K562 (cell line): Measurements from ENCODE around the gene TSPAN3. TPM values are rescaled to one million over a fixed set of nuclear protein-coding genes. Genes with fewer than 3 reads are reported as not detected.

Experiments used
- ATAC-seq: fragments of 200-7000 bp; cut with Tn5 transposase; 3 replicates; pipeline ENCODE4 v1.9.1; 2020; ENCODE audit warnings: moderate library complexity
- BruUV-seq: library from RNA; stranded (reverse); fragments of 400-500 nt; replicated peaks from 2 replicates; lab custom pipeline; 2021; lab: Mats Ljungman, UMichigan
- CTCF ChIA-PET: fragments of 300-600 bp; formaldehyde crosslinking; extraction: SDS; loops from one replicate; lab custom pipeline; 2021; ENCODE audit warnings: low intra/inter-chr PET ratio; lab: Yijun Ruan, JAX
- POLR2A ChIA-PET: fragments of 300-600, 350-650 bp; sonication (Branson Sonifier 250); formaldehyde crosslinking; extraction: SDS; loops from one replicate; lab custom pipeline; 2021; ENCODE audit warnings: antibody characterized with exemption, inconsistent platforms; lab: Yijun Ruan, JAX
- DNase-seq, 4 experiments: peaks; one replicate each; pipeline versions ENCODE4 v3.0.0 to v3.0.0-alpha.2; 2011 to 2018; ENCODE audit warnings: low spot score in 3 of 4, mixed read lengths in 3 of 4; ENCODE audit errors: extremely low read depth in 1 of 4
- FAIRE-seq: peaks from 2 replicates; lab custom pipeline; 2011; peaks lifted over from hg19 to GRCh38; lab: Jason Lieb, UNC
- H2AFZ ChIP-seq: 2 replicates; pipeline ENCODE4 v1.6.0; 2011; ENCODE audit warnings: low read depth, low read length, control low read depth, inconsistent platforms
- H3K27ac ChIP-seq: fragments of 200-600 bp; 3 replicates; pipeline ENCODE4 v1.8.0; 2011; ENCODE audit warnings: low read depth, mild to moderate bottlenecking, control low read depth, inconsistent platforms, low read length, moderate library complexity, mixed read lengths; ENCODE audit errors: extremely low read depth
- H3K27me3 ChIP-seq, 2 experiments: fragments of 300-600 bp in 1 of 2; 2 replicates in 1 of 2; 3 replicates in 1 of 2; pipeline versions ENCODE4 v1.6.0 to v1.8.0; 2011; ENCODE audit warnings: inconsistent platforms in 2 of 2, low read length in 2 of 2, mild to moderate bottlenecking in 1 of 2, mixed read lengths in 1 of 2, moderate library complexity in 1 of 2; ENCODE audit not compliant: control insufficient read depth in 2 of 2, insufficient read depth in 2 of 2
- H3K36me3 ChIP-seq: fragments of 300-600 bp; 3 replicates; pipeline ENCODE4 v1.8.0; 2011; ENCODE audit warnings: mild to moderate bottlenecking, low read length, inconsistent platforms; ENCODE audit not compliant: control insufficient read depth, insufficient read depth
- H3K4me1 ChIP-seq, 2 experiments: fragments of 200-600 bp in 1 of 2; replicated peaks in 1 of 2; 2 replicates in 1 of 2; 3 replicates in 1 of 2; pipeline versions ENCODE4 v1.5.1 to v1.8.0; 2011; ENCODE audit warnings: inconsistent platforms in 2 of 2, low read length in 2 of 2, mild to moderate bottlenecking in 1 of 2, mixed read lengths in 1 of 2, moderate library complexity in 1 of 2; ENCODE audit not compliant: control insufficient read depth in 2 of 2, insufficient read depth in 2 of 2
- H3K4me2 ChIP-seq: 2 replicates; pipeline ENCODE4 v1.6.1; 2011; ENCODE audit warnings: low read length, control low read depth, inconsistent platforms, mixed read lengths; ENCODE audit not compliant: insufficient read depth
- H3K4me3 ChIP-seq: fragments of 200-600 bp; sonication (generic), shearing (Covaris generic); 2 replicates; pipeline ENCODE4 v1.5.1; 2016; ENCODE audit warnings: control low read depth, inconsistent platforms
- H3K79me2 ChIP-seq: fragments of 200-600 bp; 3 replicates; pipeline ENCODE4 v1.8.0; 2011; ENCODE audit warnings: low read length, inconsistent platforms; ENCODE audit not compliant: control insufficient read depth, insufficient read depth
- H3K9ac ChIP-seq, 2 experiments: 2 replicates each; pipeline versions ENCODE4 v1.6.0 to v1.6.1; 2011; ENCODE audit warnings: low read depth in 2 of 2, low read length in 2 of 2, control low read depth in 1 of 2, inconsistent platforms in 1 of 2, mild to moderate bottlenecking in 1 of 2, mixed read lengths in 1 of 2; ENCODE audit not compliant: insufficient read depth in 1 of 2
- H3K9me1 ChIP-seq: one replicate; pipeline ENCODE4 v1.6.0; 2011; ENCODE audit warnings: inconsistent platforms, mild to moderate bottlenecking, low read length, moderate library complexity; ENCODE audit not compliant: control insufficient read depth, insufficient read depth
- H3K9me3 ChIP-seq: replicated peaks from 2 replicates; pipeline ENCODE4 v1.5.1; 2011; ENCODE audit warnings: low read depth, low read length, inconsistent platforms; ENCODE audit not compliant: control insufficient read depth, insufficient read depth
- H4K20me1 ChIP-seq: replicated peaks from 2 replicates; pipeline ENCODE4 v1.6.1; 2011; ENCODE audit warnings: low read length, inconsistent platforms, mixed read lengths; ENCODE audit not compliant: control insufficient read depth, insufficient read depth
- ARID1B ChIP-seq: fragments of 450-650 bp; IDR thresholded peaks from 2 replicates; pipeline ENCODE4 v1.6.1; 2016; ENCODE audit warnings: antibody characterized with exemption, mild to moderate bottlenecking, inconsistent platforms
- BRF1 ChIP-seq: IDR thresholded peaks from 3 replicates; pipeline ENCODE4 v1.6.1; 2011; ENCODE audit warnings: borderline replicate concordance, mild to moderate bottlenecking; ENCODE audit not compliant: insufficient read length; ENCODE audit errors: extremely low read depth
- CREM ChIP-seq: IDR thresholded peaks from 2 replicates; pipeline ENCODE4 v1.6.1; 2014; ENCODE audit warnings: antibody characterized with exemption, low read depth
- LARP7 ChIP-seq: fragments of 450-650 bp; IDR thresholded peaks from 2 replicates; pipeline ENCODE4 v1.6.1; 2016
- NFE2 ChIP-seq: IDR thresholded peaks from 2 replicates; pipeline ENCODE4 v1.6.1; 2014; ENCODE audit warnings: antibody characterized with exemption, low read depth
- NUFIP1 ChIP-seq: fragments of 450-650 bp; IDR thresholded peaks from 2 replicates; pipeline ENCODE4 v1.6.1; 2018; ENCODE audit not compliant: partially characterized antibody
- POLR2A ChIP-seq: fragments of 450-650 bp; conservative IDR thresholded peaks from 2 replicates; pipeline ENCODE4 v1.6.1; 2016
- PRPF4 ChIP-seq: fragments of 200-400 bp; formaldehyde crosslinking; IDR thresholded peaks from one replicate; pipeline ENCODE4 v1.6.1; 2017; ENCODE audit warnings: low read length, low read depth, mild to moderate bottlenecking; ENCODE audit not compliant: insufficient read depth, poor library complexity, severe bottlenecking
- SAFB ChIP-seq: fragments of 200-400 bp; formaldehyde crosslinking; IDR thresholded peaks from 2 replicates; pipeline ENCODE4 v1.6.1; 2017; ENCODE audit warnings: low read depth, low read length, borderline replicate concordance
- SFPQ ChIP-seq: fragments of 200-400 bp; formaldehyde crosslinking; IDR thresholded peaks from 2 replicates; pipeline ENCODE4 v1.6.1; 2017; ENCODE audit warnings: mild to moderate bottlenecking, low read depth, low read length, moderate library complexity
- SREBF1 ChIP-seq: fragments of 150-350 bp; IDR thresholded peaks from 2 replicates; pipeline ENCODE4 v1.6.1; 2014; ENCODE audit warnings: antibody characterized with exemption, low read depth, low read length, borderline replicate concordance
- TAF1 ChIP-seq: IDR thresholded peaks from 2 replicates; pipeline ENCODE4 v1.6.1; 2011; ENCODE audit warnings: mild to moderate bottlenecking, low read length, moderate library complexity; ENCODE audit not compliant: insufficient read depth, control insufficient read depth, severe bottlenecking; ENCODE audit errors: extremely low read depth
- TBP ChIP-seq: optimal IDR thresholded peaks from 2 replicates; pipeline ENCODE3; 2011; ENCODE audit warnings: low read depth, low read length, improper control_type of control experiment
- TEAD4 ChIP-seq, 2 experiments: sonication (generic) in 1 of 2; formaldehyde crosslinking in 1 of 2; IDR thresholded peaks; 2 replicates each; pipeline versions ENCODE4 v1.6.1 to v1.8.0; 2012 to 2022; ENCODE audit warnings: borderline replicate concordance in 1 of 2, inconsistent platforms in 1 of 2, low read length in 1 of 2, mild to moderate bottlenecking in 1 of 2, missing genetic modification reagents in 1 of 2
- ZNF184 ChIP-seq: sonication (generic); formaldehyde crosslinking; IDR thresholded peaks from 2 replicates; pipeline ENCODE4 v1.5.0; 2020; ENCODE audit warnings: missing genetic modification reagents
- ZNF316 ChIP-seq: fragments of 450-650 bp; IDR thresholded peaks from 2 replicates; pipeline ENCODE4 v1.6.1; 2016
- ZNF584 ChIP-seq: fragments of 200-800 bp; sonication (Bioruptor generic); IDR thresholded peaks from 2 replicates; pipeline ENCODE4 v1.6.1; 2016; ENCODE audit warnings: low read depth, mild to moderate bottlenecking, missing genetic modification characterization, missing compliant biosample characterization
- ZNF644 ChIP-seq: fragments of 200-800 bp; sonication (Bioruptor generic); IDR thresholded peaks from 2 replicates; pipeline ENCODE4 v1.6.1; 2016; ENCODE audit warnings: low read depth, missing genetic modification characterization, missing compliant biosample characterization
- WGBS: fragments of 100-300 bp; shearing (Covaris generic); methylation state at CpG from one replicate; pipeline ENCODE4 v1.1.6; 2016; ENCODE audit warnings: low coverage, mixed read lengths; ENCODE audit not compliant: insufficient coverage; ENCODE audit errors: missing lambda C conversion rate; 5-methylcytosine and 5-hydroxymethylcytosine counted together
- in situ Hi-C: fragments of 300-500 bp; cut with MboI; formaldehyde crosslinking; loops from 4 replicates; pipeline ENCODE4 v1.15.0; 2018; ENCODE audit warnings: inconsistent platforms, mixed read lengths
- intact Hi-C: fragments of 100-400 bp; cut with micrococcal nuclease; formaldehyde crosslinking; loops from 2 replicates; pipeline ENCODE4 v1.14.2; 2022
- polyA plus RNA-seq, 8 experiments: library from polyadenylated mRNA; depleted of rRNA in 4 of 8; stranded (reverse) in 5 of 8; unstranded in 3 of 8; fragments of >200 nt; fragmentation: Nextera tagmentation in 2 of 8; fragmentation: Illumina TruSeq in 1 of 8; extraction: Ambion mirVana in 2 of 8; extraction: Trizol in 1 of 8; gene quantifications; 2 replicates each; pipeline versions ENCODE4 v1.2.1 to v1.2.3, GENCODE V29; 2011 to 2014; ENCODE audit warnings: inconsistent platforms in 1 of 8, missing spikeins in 1 of 8
- total RNA-seq, 7 experiments: library from RNA; depleted of rRNA in 6 of 7; stranded (reverse); fragments of >200 nt in 6 of 7; fragmentation: Illumina TruSeq in 2 of 7; extraction: Trizol in 2 of 7; gene quantifications; 2 replicates each; pipeline versions ENCODE4 v1.2.1 to v1.2.3, GENCODE V29; 2011 to 2021; ENCODE audit warnings: low replicate concordance in 1 of 7

The TSPAN3 gene
- total and polyA plus RNA-seq, 9 of the 15 experiments (the other 6 are each of a cell fraction or from before 2014, with no cell fraction given) = 14.3 to 144 (median 71.1) TPM

GRCh38 chr15:77066971-77067690 lies 3.8 kb downstream of the TSPAN3 start (continued):
- TF ChIP-seq ZNF644 (0 out of 2 replicates have a peak, but pooled peaks have one; percentile 34), SFPQ (no peak), SREBF1 (no peak)
- TF ChIP-seq, all 486 proteins: peak for 25

GRCh38 chr15:77064539-77065308 lies 6.2 kb downstream of the TSPAN3 start:
- peak overlapping the region; percentile 48 for H3K4me2 ChIP-seq
- CTCF ChIA-PET = no interaction called here
- POLR2A ChIA-PET = interaction anchor here (0.6 kb wide), 1 partner anchor 28 kb away, joined by 3 read pairs; no protein-coding TSS in a partner anchor
- no peak overlapping the region for H3K4me3 ChIP-seq
- peaks cover 56% of the 10 kb centered on the region for H3K79me2 ChIP-seq
- H3K9me3 ChIP-seq = no peaks in the 10 kb centered on the region
- DNase-seq (peak in 2 of 4 experiments; percentile 20 to 42), ATAC-seq (peak; percentile 81), FAIRE-seq (peak; percentile 63)
- in situ Hi-C loops = no loop called here
- peaks cover 5 to 33% of the 10 kb centered on the region in 2 experiments for H3K4me1 ChIP-seq
- H3K27ac ChIP-seq = peak overlapping the region; percentile 74; the same call in 2 of the 3 replicates
- peak overlapping the region; percentile 61 for H2AFZ ChIP-seq
- H4K20me1 ChIP-seq = 0 out of 2 replicates have a peak, but pooled peaks cover 9% of the 10 kb centered on the region
- intact Hi-C loops = no loop called here
- peaks cover 3% of the 10 kb centered on the region for H3K9me1 ChIP-seq
- no peaks in the 10 kb centered on the region for H3K27me3 ChIP-seq
- H3K9ac ChIP-seq = peak overlapping the region in 1 of 2 experiments; percentile 15; a peak in 2 of 4 replicates
- no TSS peak for BruUV-seq
- H3K36me3 ChIP-seq = peaks cover 10% of the 10 kb centered on the region; the same call in 1 of the 3 replicates
- WGBS = 33% methylated on average over 6 of the region's 6 CpGs
- TF ChIP-seq PRPF4 (no peak), ZNF584 (CRISPR knock-in tag) (0 out of 2 replicates have a peak, but pooled peaks have one; percentile 49), TBP (no peak), NFE2 (no peak), BRF1 (no peak), TAF1 (no peak), CREM (no peak), LARP7 (no peak), ARID1B (peak; percentile 40; the same call in 1 of the 2 replicates), NUFIP1 (no peak), SAFB (no peak), ZNF184 (CRISPR knock-in tag) (no peak), TEAD4 (IDR thresholded peaks at IDR 0.05; ENCODE audit: low read length) (peak; percentile 53; the same call in 1 of the 2 replicates), TEAD4 (CRISPR knock-in tag; IDR thresholded peaks at IDR 0.05; ENCODE audit: borderline replicate concordance) (no peak), ZNF316 (peak; percentile 84), POLR2A (no peak)
